DND-41 (cell line): ENCODE data around the gene SLC39A9.
A peak's percentile ranks its signal among the peaks of the same experiment; 100 is the strongest.

Experiments
- ATAC-seq: fragments of 200-7000 bp; cut with Tn5 transposase; 3 replicates; pipeline ENCODE4 v1.9.1; 2021; ENCODE audit warnings: low read depth; ENCODE audit not compliant: insufficient read depth
- DNase-seq: peaks from one replicate; pipeline ENCODE4 v3.0.0-alpha.2; 2020
- H2AFZ ChIP-seq: 2 replicates; pipeline ENCODE4 v1.6.0; 2012; ENCODE audit warnings: low read depth, low read length
- H3K27ac ChIP-seq: 2 replicates; pipeline ENCODE4 v1.5.1; 2012; ENCODE audit warnings: low read length, inconsistent platforms
- H3K27me3 ChIP-seq: fragments of 200-600 bp; sonication (generic); 2 replicates; pipeline ENCODE4 v1.6.0; 2012; ENCODE audit warnings: low read length, mild to moderate bottlenecking, inconsistent platforms; ENCODE audit not compliant: insufficient read depth, poor library complexity
- H3K36me3 ChIP-seq: 2 replicates; pipeline ENCODE4 v1.5.1; 2012; ENCODE audit warnings: low read length, inconsistent platforms; ENCODE audit not compliant: insufficient read depth
- H3K4me1 ChIP-seq: 2 replicates; pipeline ENCODE4 v1.5.1; 2012; ENCODE audit warnings: mild to moderate bottlenecking, low read length; ENCODE audit not compliant: insufficient read depth
- H3K4me2 ChIP-seq: 2 replicates; pipeline ENCODE4 v1.6.0; 2012; ENCODE audit warnings: mild to moderate bottlenecking, moderate library complexity, low read length, inconsistent platforms; ENCODE audit not compliant: insufficient read depth
- H3K4me3 ChIP-seq, 2 experiments: fragments of 200-600 bp in 1 of 2; shearing (Covaris generic) in 1 of 2; 2 replicates each; pipeline ENCODE4 v1.5.1; 2012 to 2016; ENCODE audit warnings: inconsistent platforms in 2 of 2, low read length in 2 of 2, mild to moderate bottlenecking in 2 of 2, low read depth in 1 of 2, moderate library complexity in 1 of 2
- H3K79me2 ChIP-seq: 2 replicates; pipeline ENCODE4 v1.6.0; 2012; ENCODE audit warnings: low read length, inconsistent platforms; ENCODE audit not compliant: insufficient read depth
- H3K9ac ChIP-seq: 2 replicates; pipeline ENCODE4 v1.6.0; 2012; ENCODE audit warnings: low read depth, mild to moderate bottlenecking, inconsistent platforms, low read length, moderate library complexity
- H3K9me3 ChIP-seq: 2 replicates; pipeline ENCODE4 v1.5.1; 2012; ENCODE audit warnings: low read length, moderate library complexity, mild to moderate bottlenecking, inconsistent platforms; ENCODE audit not compliant: insufficient read depth, severe bottlenecking
- H4K20me1 ChIP-seq: 2 replicates; pipeline ENCODE4 v1.6.0; 2012; ENCODE audit warnings: low read length; ENCODE audit not compliant: insufficient read depth
- EZH2 ChIP-seq: IDR thresholded peaks from 3 replicates; pipeline ENCODE4 v1.6.1; 2012; ENCODE audit warnings: borderline replicate concordance, low read depth, mild to moderate bottlenecking, moderate library complexity, low read length, inconsistent platforms; ENCODE audit not compliant: severe bottlenecking
- TF ChIP-seq, protein P1 (sequence below): IDR thresholded peaks from 2 replicates; pipeline ENCODE4 v1.5.1; 2012; ENCODE audit warnings: borderline replicate concordance, low read length, moderate library complexity, mild to moderate bottlenecking; ENCODE audit not compliant: poor library complexity, severe bottlenecking; ENCODE audit errors: extremely low read depth

The SLC39A9 gene

DNA sequence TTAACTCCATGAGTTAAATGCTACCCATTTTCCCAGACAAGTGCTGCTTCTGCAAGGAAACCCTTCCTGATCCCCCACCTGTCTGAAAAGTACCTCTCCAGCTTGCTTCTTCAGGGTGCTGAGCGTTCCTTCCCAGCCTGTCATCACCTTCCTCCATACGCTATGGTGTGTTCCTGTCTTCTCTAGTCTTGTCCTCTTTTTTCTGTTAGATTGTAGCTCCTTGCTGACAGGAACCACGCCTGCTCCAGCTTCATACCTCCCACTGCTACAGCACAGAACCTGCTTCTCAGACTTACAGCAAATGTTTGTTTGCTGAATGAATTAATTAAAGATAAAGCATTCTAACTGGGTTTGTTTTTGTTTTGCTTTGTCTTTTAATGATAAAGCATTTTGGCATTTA lies 39.5 kb upstream of the SLC39A9 start:
- Histone ChIP-seq H3K27me3 (no peaks in the 10 kb centered on the region), H3K27ac (no peak overlapping the region), H3K4me2 (no peak overlapping the region), H3K79me2 (no peaks in the 10 kb centered on the region), H3K36me3 (no peaks in the 10 kb centered on the region), H2AFZ (no peak overlapping the region), H3K9me3 (no peaks in the 10 kb centered on the region), H4K20me1 (no peaks in the 10 kb centered on the region), H3K4me3 (no peak overlapping the region), H3K4me1 (no peaks in the 10 kb centered on the region), H3K9ac (no peak overlapping the region)
- no peak for ATAC-seq
- TF ChIP-seq, protein P1, sequence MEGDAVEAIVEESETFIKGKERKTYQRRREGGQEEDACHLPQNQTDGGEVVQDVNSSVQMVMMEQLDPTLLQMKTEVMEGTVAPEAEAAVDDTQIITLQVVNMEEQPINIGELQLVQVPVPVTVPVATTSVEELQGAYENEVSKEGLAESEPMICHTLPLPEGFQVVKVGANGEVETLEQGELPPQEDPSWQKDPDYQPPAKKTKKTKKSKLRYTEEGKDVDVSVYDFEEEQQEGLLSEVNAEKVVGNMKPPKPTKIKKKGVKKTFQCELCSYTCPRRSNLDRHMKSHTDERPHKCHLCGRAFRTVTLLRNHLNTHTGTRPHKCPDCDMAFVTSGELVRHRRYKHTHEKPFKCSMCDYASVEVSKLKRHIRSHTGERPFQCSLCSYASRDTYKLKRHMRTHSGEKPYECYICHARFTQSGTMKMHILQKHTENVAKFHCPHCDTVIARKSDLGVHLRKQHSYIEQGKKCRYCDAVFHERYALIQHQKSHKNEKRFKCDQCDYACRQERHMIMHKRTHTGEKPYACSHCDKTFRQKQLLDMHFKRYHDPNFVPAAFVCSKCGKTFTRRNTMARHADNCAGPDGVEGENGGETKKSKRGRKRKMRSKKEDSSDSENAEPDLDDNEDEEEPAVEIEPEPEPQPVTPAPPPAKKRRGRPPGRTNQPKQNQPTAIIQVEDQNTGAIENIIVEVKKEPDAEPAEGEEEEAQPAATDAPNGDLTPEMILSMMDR: no peak
- TF ChIP-seq EZH2: no peak
- no peak for DNase-seq

DNA sequence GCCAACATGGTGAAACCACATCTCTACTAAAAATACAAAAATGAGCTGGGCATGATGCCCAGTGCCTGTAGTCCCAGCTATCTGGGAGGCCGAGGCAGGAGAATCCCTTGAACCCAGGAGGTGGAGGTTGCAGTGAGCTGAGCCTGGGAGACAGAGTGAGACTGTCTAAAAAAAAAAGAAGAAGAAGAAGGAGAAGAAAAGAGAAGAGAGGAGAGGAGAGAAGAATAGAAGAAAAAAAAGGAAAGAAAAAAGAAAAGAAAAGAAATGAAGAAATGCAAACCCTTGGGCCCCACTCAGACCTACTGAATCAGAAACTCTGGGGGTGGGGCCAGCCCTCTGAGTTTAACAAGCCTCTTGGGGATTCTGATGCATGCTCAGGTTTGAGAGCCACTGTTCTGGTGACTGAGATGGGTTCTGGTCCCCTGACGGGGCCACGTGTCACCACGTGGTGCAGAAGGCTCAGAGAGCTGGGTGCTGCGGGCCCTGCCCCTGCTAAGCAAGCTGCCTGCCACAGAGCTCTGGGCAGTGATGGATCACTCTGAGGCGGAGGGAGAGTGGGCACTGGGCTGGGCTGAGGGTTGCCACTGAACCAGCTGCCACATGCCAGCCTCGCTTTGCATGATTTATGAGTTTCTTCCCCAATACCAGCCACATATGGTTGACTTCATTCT lies 37.9 kb upstream of the SLC39A9 start:
- ATAC-seq (peak; percentile 55; the same call in 2 of the 3 replicates), DNase-seq (peak; percentile 18)
- Histone ChIP-seq H3K36me3 (no peaks in the 10 kb centered on the region), H2AFZ (no peak overlapping the region), H3K4me2 (no peak overlapping the region), H3K9ac (no peak overlapping the region), H3K4me1 (no peaks in the 10 kb centered on the region), H3K4me3 (no peak overlapping the region), H3K27me3 (no peaks in the 10 kb centered on the region), H3K27ac (no peak overlapping the region), H3K9me3 (no peaks in the 10 kb centered on the region), H4K20me1 (no peaks in the 10 kb centered on the region), H3K79me2 (no peaks in the 10 kb centered on the region)
- no peak for TF ChIP-seq EZH2
- TF ChIP-seq, protein P1: no peak

DNA sequence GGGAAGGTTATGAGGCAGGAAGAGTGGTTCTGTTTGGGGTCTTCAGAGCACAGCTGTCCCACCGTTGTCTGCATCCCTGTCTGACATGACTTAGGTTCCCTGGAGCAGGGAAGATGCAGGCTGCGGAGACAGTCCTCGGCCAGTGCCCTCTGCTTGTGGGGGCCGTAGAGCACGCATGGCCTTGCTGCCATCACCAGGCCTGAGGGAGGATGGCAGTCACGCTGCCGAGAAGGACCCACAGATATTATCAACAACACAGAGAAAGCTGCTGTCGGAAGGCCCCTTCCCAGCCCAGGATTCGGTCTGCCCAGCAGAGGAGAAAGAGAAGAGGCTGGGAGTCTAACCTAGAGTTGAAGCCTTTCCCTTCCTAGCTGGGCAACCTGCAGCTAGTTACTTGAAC lies 35.4 kb upstream of the SLC39A9 start:
- Histone ChIP-seq H3K4me1 (no peaks in the 10 kb centered on the region), H4K20me1 (no peaks in the 10 kb centered on the region), H3K4me2 (no peak overlapping the region), H3K27me3 (no peaks in the 10 kb centered on the region), H3K9ac (no peak overlapping the region), H3K9me3 (no peaks in the 10 kb centered on the region), H3K4me3 (no peak overlapping the region), H3K79me2 (no peaks in the 10 kb centered on the region), H2AFZ (no peak overlapping the region), H3K36me3 (no peaks in the 10 kb centered on the region), H3K27ac (no peak overlapping the region)
- TF ChIP-seq EZH2: no peak
- TF ChIP-seq, protein P1: peak; percentile 10
- ATAC-seq (no peak), DNase-seq (no peak)

DNA sequence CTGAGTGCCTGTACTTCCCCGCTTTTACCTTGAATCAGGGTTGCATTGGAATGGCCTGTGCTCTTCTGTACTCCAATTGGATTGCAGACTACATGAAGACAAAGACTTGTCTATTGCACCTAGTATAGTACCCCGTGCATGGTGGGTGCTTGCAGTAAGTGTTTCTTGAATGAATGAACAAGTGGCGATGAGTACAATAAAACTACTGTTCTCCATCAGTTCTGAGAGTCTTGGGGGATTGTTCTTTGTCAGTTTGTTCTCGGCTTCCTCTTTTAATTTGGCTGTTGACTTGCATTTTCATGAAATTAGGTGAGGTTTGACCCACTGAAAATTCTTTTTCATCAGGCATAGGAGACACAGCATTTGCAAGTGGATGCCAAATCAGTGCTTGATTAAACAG lies 34.5 kb upstream of the SLC39A9 start:
- Histone ChIP-seq H3K79me2 (no peaks in the 10 kb centered on the region), H3K36me3 (no peaks in the 10 kb centered on the region), H3K9me3 (no peaks in the 10 kb centered on the region), H3K9ac (no peak overlapping the region), H3K4me1 (no peaks in the 10 kb centered on the region), H3K4me3 (no peak overlapping the region), H2AFZ (no peak overlapping the region), H3K4me2 (no peak overlapping the region), H4K20me1 (0 out of 2 replicates have a peak, but pooled peaks cover 3% of the 10 kb centered on the region), H3K27me3 (no peaks in the 10 kb centered on the region), H3K27ac (no peak overlapping the region)
- ATAC-seq (no peak), DNase-seq (no peak)
- TF ChIP-seq EZH2: no peak
- TF ChIP-seq, protein P1: no peak
